ENCODE measurements around the gene KLK10.

DNA sequence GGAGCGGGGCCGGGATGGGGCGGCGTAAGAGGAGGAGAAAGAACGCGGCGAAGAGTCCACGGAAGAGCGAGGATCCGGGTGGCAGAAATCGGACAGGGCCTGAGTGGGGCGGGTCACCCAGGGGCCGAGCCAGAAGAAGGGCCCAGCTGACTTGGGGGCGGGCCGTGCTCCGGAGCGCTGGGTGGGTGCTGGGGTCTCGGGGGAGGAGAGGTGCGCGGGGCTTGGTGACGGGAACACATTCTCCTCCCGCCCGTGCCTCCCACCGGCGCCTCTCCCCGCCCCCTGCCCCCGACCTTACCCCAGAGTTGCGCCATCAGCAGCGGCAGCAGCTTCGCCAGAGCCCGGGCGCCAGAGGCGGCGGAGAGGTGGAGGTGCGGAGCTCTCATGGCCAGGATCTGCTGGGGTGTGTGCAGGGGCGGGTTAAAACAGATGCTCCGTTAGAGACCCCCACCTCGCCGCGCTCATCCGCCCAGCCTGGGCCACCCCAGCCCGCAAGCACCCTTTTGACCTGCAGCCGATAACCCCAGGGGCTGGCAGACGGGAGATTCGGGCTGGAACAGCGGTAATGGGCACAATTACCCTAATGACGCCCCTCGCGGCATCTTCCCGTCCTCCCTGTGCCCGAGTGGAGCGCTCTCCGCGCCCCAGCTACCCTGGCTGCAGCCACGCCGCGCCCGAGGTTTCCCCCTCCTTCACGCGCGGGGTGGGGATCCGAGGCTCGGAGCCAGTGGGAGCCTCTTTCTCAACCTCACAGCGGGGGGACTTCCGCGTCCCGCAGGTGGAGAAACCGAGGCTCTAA is 565 bp downstream of the KLK10 start:
- TF ChIP-seq, protein P1, sequence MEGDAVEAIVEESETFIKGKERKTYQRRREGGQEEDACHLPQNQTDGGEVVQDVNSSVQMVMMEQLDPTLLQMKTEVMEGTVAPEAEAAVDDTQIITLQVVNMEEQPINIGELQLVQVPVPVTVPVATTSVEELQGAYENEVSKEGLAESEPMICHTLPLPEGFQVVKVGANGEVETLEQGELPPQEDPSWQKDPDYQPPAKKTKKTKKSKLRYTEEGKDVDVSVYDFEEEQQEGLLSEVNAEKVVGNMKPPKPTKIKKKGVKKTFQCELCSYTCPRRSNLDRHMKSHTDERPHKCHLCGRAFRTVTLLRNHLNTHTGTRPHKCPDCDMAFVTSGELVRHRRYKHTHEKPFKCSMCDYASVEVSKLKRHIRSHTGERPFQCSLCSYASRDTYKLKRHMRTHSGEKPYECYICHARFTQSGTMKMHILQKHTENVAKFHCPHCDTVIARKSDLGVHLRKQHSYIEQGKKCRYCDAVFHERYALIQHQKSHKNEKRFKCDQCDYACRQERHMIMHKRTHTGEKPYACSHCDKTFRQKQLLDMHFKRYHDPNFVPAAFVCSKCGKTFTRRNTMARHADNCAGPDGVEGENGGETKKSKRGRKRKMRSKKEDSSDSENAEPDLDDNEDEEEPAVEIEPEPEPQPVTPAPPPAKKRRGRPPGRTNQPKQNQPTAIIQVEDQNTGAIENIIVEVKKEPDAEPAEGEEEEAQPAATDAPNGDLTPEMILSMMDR (conservative IDR thresholded peaks at IDR 0.05; ENCODE audit: low read depth, low read length), result no peak
- TF ChIP-seq EZH2 (IDR thresholded peaks at IDR 0.05; ENCODE audit: borderline replicate concordance, low read depth, low read length, poor library complexity, severe bottlenecking), result no peak
